Stimulated activated CD4-positive, alpha-beta T cell treated with anti-CD3 and anti-CD28 coated beads, Interleukin-12 subunit alpha, Interleukin-12 subunit beta, amount 100 ng/mL, for 24 hours (primary cell): Measurements from ENCODE around the gene GDF11.

ENCODE experiments used
- DNase-seq, 2 experiments: peaks; one replicate each; pipeline ENCODE4 v3.0.0-alpha.2; 2020; ENCODE audit warnings: low read depth in 2 of 2

Gene GDF11

GRCh38 chr12:55742719-55743405, at the start of gene GDF11:
TSS of gene GDF11 (plus strand) at chr12:55743122. CDS start at chr12:55743317, 195 bp downstream.
- peak in 1 of 2 experiments; percentile 69 for DNase-seq

DNA sequence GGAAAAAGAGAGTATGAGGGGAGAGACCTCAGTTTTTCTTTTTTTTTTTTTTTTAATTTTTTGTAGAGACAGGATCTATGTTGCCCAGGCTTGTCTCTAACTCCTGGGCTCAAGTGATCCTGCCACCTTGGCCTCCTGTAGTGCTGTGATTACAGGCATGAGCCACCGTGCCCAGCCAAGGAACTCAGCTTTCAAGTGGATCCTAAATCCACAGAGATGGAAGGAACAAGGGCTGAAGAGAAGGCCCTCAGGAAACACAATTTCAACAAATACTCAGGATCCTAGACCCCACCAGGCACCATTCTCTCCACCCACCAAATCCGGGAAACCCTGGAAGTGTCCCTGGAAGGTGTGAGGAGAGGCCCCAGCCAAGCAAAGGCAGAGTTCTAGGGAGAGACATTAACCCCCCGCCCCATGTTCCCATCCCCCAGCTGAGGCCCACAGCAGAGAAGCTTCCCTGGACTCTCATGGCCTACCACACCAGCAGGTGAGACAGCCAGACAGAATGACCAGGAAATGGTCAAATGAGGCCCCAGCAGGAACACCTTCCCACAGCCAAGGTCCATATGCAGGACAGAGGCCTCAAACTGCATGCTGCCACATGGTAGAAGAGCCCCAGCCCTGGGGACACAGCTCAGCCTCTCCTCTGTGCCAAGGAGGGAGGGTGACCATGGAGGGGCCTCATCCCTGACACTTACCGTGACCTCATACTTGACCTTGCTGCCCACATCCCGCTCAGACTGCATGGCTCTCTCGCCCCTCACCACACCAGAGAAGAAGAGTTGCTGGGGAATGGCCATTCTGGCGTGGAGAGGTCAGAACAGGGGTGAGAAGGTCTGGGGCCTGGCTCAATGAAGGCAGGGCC, 49.4 kb upstream of the GDF11 start:
- DNase-seq, result no peak

GRCh38 chr12:55694188-55694515, 48.8 kb upstream of the GDF11 start:
- no peak for DNase-seq

DNA sequence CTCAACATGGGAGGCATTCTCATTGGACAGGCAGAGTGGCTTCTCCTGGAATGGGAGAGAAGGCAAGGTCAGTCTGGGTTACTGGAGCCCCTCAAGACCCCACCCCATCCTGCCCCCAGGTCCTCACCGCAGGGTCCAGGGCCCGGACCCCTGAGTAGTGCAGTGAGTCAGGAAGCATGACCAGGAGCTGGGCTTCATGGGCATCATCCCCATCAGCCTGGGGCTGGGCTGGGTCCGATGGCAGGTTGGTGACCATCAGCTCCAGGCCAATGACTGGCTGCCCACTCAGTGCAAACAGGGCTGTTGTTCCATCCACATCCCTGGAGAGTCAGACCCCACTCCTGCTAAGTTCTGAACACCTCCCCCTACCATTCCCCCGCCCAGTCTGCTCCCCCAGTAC, 48.3 kb upstream of the GDF11 start:
- no peak for DNase-seq

DNA sequence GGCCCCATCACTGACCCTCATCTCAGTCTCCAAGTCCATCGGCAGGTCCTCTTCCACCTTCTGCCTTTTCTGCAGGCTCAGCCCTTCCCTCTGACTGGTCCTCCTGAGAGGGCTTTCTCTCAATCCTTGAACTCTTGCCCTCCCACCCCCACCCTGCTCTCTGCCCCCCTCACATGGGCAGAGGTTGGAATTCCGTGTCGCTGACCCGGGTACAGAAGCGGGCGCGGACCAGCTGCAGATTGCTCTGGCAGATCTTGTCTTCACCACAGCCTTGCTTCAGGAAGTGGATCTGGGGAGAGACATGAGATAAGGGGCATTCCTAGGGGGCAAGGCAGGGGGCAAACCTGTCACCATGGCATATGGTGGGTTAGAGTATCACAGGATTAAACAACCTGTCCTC, 47.6 kb upstream of the GDF11 start:
- no peak for DNase-seq

DNA sequence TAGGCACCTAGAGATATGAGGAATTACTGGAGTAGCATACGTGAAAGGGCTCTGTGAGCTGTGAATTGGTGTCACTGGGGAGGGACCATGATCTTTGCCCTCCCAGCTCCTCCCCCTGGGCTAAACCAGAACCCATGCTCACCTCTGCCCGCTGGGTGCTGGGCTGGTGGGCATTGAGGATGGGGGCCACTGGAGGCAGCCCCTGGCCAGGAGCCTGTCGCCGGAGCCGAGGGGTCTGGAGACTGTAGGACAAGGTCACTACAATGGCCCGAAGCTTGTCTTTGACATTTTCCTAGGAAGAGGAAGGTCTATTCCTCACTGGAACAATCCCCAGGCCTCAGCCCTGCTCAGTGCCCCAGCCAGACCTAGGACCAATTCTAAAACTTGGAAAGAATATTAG, 46.8 kb upstream of the GDF11 start:
- no peak for DNase-seq

DNA sequence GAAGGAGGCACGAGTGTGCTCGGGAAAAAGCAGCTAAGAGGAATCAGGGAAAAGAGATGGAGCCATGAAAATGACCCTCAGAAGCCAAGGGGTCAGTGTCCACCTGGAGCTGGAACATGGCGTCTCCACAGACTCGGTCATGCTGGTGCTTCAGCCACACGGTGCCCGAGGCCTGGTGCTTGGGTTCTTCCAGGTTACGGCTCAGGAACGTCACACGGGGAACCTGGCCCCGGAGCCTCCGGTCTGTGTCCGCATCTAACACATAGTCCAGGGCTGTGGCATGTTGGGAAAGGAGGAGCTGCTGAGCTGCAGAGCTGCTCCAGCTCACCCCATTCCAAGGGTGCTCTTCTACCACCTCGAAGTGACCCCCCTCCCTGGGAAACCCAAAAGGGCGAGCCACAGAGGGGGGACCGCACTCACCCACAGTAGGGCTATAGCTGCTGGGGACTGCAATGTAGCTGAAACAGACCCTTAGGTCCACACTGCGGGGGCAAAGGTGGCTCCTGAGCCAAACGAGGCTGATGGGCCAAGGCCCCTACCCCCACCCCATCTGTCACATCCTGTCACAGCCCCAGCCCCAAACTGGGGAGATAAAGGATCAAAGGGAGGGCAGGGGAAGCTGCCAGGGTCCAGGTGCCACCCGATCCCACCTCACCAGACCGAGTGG, 46.0 kb upstream of the GDF11 start:
- DNase-seq, result no peak

GRCh38 chr12:55697686-55698085, 45.2 kb upstream of the GDF11 start:
- DNase-seq, result no peak

GRCh38 chr12:55698241-55698955, 44.5 kb upstream of the GDF11 start:
- no peak for DNase-seq

- no peak for DNase-seq
These were observed 44.0 kb upstream of the GDF11 start for GRCh38 chr12:55698965-55699364.

DNA sequence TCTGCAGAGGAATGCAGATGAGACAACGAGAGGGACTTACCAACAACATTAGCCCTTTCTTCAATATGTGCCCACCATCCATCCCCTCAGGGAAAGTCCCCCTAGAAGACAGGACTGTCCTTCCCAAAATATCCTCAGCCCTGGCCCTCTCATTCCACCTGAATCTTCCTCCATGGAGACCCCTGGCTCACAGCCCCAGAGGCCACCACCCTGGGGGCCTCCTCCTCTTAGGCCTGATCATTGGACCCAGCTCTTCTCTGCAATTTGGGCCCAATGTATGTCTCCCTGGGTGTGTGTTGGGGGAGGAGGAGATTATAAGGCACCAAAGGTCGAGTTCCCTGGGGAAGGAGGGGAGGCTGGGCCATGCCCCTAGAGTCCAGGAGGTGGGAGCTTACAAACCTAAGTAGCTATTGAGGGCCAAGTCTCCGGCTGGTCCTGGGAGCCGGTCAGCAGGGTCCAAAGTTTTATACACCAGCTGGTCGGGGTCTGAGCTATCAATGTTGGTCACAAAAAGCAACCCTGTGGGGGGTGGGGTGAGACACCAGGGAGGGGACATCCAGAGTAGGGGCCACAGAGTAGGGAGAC, 43.4 kb upstream of the GDF11 start:
- DNase-seq, result no peak

DNA sequence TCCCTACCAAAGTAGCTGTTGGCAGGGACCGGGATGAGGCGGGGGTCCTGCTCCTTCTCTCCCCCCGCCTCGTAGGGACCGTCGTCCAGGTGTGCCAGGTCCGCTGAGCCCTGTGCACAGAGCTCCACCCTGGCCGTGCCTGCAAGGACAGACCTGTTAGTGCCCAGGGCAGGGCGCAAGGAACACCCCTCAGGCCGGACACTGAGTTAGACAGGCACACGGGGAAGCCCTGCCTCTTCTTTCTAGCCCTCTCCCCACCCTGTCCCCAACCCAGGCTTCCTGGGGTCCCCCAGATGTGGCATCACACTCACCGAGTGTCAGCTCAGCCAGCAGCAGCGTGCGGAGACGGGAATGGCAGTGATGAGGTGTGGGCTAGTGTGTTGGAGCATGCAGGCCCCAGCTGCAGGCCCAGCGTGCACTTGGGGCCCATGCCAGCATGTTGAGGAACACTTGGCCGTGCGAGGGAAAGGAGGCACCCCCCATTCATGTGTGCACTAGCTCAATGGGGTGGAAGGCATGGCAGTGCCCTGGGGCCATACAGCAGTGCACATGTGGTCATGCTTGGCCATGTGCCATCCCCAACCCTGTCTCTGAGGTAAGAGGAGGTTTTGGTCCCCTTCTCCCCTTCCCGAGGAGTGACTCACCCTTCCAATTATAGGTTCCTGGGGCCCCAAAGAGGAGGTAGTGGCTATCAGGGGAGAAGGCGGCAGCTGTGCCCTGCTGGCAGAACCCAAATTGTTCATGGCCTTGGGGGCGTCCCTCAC, 42.5 kb upstream of the GDF11 start:
- no peak for DNase-seq

DNA sequence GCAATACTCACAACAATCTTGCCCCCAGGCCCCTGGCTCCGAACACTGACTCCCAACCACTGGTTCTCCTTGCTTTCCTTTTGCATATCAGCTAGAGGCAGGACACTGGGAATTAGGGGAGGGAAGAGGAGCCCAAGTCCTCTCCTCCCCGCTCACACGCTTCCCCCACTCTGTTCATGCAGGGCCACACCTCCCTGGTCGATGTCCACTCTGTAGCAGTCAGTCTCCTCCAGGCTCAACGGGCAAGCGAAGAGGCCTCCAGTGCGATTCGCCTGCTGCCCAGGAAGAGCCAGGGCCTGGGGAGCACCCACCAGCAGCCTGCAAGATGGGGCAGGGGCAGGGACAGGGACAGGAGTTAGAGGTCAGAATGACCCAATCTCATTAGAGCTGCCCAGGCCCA, 40.1 kb upstream of the GDF11 start:
- no peak for DNase-seq

- DNase-seq, result no peak
These were observed 39.6 kb upstream of the GDF11 start for GRCh38 chr12:55703288-55703687.

- no peak for DNase-seq
These were observed 38.8 kb upstream of the GDF11 start for GRCh38 chr12:55703901-55704761.

DNA sequence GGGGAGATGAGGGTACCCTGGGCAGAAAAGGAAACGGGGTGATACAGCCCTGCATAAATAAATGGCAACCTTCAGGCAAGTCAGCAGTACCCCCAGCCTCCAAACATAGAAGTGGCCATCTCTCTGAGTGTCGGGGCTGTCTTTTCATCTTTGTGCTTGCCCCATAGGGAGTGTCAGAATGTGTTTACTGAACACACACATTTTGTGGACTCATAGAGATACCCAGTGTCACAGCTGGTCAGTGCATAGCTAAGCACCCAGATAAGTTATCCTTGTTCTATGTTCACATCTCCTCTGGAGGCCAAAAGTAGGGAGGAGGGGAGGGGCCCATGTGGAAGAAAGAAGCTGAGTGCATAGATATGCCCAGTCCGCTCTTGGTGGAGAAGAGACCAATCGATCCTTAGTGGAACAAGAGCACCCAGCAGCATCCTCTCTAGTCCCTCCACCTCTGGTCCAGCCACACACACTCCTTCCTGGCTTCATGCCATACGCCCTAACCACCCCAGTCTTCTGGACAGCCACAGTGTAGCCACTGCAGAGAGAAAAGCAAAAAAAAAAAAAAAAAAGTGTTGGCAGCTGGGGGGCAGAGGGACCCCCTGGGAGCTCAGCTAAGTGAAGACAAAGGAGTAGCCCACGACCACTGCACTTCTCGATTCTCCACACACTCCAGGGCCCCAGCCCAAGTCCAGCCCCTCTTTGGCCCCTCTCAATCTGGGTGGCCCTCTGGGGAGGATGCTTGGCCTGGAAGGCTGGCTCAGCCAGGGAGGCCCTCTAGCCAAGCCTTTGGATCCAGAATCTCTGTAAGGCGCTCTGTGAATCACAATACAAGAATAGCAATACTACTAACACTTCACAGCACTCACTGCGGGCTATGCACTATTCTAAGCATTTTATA, 37.9 kb upstream of the GDF11 start:
- DNase-seq, result no peak

GRCh38 chr12:55705782-55706402, 37.0 kb upstream of the GDF11 start:
- no peak for DNase-seq

DNA sequence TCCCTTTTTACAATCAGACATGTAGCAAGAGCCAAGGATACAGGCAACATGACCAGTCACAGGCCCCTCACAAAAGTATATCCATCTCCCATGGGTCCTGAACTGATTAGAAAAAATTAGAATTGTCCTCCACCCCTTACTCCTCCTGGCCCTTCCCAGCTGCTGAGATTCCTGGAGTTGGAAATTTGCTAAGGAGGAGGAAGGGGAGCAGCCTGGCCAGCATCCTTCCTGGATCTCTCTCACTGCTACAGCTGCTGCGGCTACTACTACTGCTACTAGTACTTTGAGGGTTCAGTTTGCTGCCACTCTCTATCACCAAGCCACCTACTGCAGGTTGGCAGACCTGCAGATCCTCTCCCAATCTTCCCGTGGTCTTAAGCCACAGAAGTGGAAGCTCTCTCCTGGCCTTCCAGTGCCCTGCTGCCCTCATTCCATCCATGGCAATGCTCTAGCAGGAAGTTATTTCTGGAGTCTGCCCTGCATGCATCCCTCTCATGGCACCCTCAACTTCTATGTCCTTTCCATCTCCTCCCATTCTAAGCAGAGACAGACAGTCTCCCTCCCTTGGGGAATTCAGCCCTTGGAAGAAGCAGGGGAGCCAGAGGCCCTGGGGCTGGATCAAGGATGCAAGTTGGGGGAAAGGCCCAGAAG, 36.2 kb upstream of the GDF11 start:
- DNase-seq, result no peak
